ENCODE data around the gene LIN28A. TPM values are rescaled to one million over a fixed set of nuclear protein-coding genes. Genes with fewer than 3 reads are reported as not detected.
"Not testable (repeated sequence)": the region's sequence is repeated elsewhere in the genome, so short reads cannot be mapped to it uniquely, and the experiment has no call there.

Gene LIN28A
- polyA plus RNA-seq, 12 donors = 0.07 to 0.11 TPM; not detected in 10

DNA sequence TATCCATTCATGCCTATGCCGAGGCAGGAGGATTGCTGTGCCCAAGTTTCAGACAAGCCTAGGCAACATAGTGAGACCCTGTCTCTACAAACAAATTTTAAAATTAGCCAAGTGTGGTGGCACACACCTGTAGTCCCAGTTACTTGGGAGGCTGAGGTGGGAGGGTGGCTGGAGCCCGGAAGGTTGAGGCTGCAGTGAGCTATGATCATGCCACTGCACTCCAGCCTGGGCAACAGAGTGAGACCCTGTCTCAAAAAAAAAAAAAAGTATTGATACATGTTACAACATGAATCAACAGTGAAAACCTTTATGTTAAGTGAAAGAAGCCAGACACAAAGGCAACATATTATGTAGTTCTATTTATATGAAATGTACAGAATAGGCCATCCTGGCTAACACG lies 25.6 kb upstream of the LIN28A start:
- not testable (repeated sequence) for DNase-seq

- no peak for DNase-seq
These were observed 23.2 kb upstream of the LIN28A start for GRCh38 chr1:26387447-26387846.

GRCh38 chr1:26388791-26389445 lies 21.7 kb upstream of the LIN28A start:
- DNase-seq = no peak

GRCh38 chr1:26389604-26390247 lies 20.9 kb upstream of the LIN28A start:
- no peak for DNase-seq

DNA sequence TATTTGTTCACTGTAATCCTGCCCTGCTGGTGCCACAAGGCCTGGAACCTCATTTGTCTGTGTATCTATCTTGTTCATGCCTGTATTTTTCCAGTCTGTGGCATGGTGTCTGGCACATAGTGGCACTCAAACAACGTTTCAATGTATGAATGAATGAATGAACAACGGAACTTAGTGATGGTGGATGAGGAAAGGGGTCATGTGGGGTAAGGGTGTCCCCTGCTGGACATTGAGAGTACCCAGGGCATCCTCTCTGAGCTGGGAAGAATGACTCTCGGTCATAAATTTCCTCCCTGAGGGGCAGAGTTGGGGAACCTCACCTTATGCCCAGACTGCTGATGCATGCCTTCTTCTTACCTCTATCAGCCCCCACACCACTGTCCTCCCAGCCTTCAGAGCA lies 19.2 kb upstream of the LIN28A start:
- no peak for DNase-seq

GRCh38 chr1:26395754-26396153 lies 14.9 kb upstream of the LIN28A start:
- no peak for DNase-seq

- no peak for DNase-seq
These were observed 11.6 kb upstream of the LIN28A start for GRCh38 chr1:26399034-26399433.

DNA sequence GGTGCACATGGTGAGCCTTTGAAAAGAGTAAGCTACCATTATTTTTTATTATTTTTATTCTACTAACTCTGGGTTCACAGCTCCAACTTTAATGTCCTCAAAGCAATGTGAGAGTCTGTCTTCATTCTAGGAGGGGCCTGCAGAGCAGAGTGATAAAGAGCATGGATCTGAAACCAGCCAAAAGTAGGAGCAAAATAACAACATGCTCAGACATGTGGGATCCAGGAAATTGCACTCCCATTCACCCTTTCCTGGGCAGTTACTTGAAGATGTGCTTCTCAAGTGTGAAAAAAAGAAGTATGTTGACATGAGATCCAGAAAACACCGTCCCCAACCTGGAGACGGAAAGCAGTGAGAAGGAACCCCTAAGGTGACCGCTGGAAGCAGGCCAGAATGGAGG lies 8.7 kb upstream of the LIN28A start:
- no peak for DNase-seq

- DNase-seq = no peak
These were observed 7.0 kb upstream of the LIN28A start for GRCh38 chr1:26403656-26404055.

- DNase-seq = no peak
These were observed 6.0 kb upstream of the LIN28A start for GRCh38 chr1:26404641-26405040.

DNA sequence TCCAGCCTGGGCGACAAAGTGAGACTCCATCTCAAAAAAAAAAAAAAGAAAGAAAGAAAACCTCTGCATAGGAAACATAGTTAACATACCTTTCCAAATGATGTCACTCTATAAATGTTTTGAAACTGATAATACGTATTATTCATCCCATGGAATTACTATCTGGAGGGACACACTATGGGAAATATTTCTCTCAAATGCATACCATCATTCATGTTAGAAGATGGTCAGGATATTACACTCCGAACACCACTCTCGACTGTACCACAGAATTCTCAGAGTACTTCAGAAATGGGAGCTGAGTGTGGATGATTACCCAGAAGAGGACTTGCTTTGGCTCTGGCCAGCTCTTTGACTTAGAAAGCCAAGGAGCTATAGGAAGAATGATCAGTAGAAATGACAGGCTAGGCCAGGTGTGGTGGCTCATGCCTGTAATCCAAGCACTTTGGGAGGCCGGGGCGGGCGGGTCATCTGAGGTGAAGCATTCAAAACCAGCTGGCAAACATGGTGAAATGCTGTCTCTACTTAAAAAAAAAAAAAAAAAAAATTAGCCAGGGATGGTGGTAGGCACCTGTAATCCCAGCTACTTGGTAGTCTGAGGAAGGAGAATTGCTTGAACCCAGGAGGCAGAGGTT lies 5.2 kb upstream of the LIN28A start:
- DNase-seq = no peak

GRCh38 chr1:26408604-26409003 lies 2.0 kb upstream of the LIN28A start:
- DNase-seq = peak; percentile 89

GRCh38 chr1:26409191-26409807 lies 1.3 kb upstream of the LIN28A start:
- DNase-seq = no peak

- DNase-seq = no peak
These were observed 1.0 kb downstream of the LIN28A start for GRCh38 chr1:26411624-26412074.

DNA sequence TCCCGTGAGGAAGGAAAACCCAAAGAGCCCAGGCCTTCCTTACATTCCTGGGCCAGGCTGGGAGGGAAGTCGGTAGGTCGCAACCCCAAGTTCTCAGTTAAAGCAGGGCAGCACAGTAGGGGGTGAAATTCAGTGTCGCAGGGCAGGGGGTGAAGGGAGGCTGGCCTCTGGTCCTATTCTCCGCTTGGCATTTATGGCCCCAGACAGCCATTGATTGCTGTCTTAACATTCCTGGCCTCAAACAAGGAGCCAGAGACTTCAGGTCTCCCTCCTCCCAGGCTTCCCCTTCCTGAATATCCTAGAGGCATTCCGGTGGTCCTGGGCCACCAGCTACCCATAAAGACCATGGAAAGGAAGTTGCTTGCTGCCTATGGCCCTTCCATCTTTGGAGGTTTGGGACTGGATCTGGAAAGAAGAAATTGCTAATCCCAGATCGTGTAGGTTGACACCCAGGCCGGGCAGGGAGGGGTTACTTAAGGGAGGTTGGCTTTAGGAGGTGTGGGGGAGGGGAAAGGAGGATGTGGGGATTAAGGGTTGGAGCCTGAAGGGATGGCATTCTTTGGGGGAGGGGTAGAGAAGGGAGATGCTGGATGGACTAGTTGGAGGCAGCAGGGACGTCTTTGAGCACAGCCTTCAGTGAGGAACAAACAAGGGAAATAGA lies 1.7 kb downstream of the LIN28A start:
- DNase-seq = no peak

GRCh38 chr1:26413031-26413430 lies 2.4 kb downstream of the LIN28A start:
- DNase-seq = no peak

DNA sequence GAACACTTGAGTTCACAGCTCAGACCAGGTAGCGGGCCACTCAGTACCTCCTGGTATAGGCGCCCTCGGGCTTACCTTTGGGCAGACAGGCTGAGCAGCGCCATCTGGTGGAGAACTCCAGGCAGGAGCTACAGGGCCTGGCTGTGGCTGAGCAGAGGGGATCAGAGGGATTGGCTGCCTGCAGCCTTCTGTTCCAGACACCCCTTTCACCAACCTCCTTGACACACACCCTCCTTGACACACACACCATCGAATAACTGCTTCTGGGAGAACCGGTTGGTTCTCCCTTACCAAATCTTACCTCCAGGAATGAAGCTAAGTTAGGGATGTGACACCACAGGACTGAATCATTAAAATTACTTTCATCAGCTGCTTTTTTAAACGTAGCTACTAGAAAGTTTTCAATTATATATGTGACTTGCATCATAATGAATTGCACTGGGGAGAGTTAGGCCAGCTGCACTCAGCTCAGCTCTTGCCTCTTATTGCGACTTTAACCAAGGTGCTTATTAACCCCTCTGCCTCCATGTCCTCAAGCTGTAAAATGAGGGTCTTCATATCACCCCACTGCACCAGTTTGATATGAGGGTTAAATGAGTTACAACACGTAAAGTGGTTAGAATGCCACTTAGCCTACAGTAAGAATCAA lies 6.6 kb downstream of the LIN28A start:
- DNase-seq = peak; percentile 39

- no peak for DNase-seq
These were observed 8.3 kb downstream of the LIN28A start for GRCh38 chr1:26418865-26419349.

GRCh38 chr1:26419494-26419893 lies 8.9 kb downstream of the LIN28A start:
- no peak for DNase-seq

- no peak for DNase-seq
These were observed 19.1 kb downstream of the LIN28A start for GRCh38 chr1:26429721-26430120.

- peak; percentile 99 for DNase-seq
These were observed 21.5 kb downstream of the LIN28A start, which contains the start of gene DHDDS for GRCh38 chr1:26431979-26432695. Gene DHDDS, plus strand, starts transcription at chr1:26432321. Its CDS starts 625 bp downstream, at chr1:26432946.

Measured in muscle of arm (tissue), 12 donors.